T-helper 1 cell treated with Interleukin-12 subunit alpha and Interleukin-12 subunit beta and Interleukin-4 antibody, amounts not matched to agents 30 μg/mL and 1 μg/mL, for 36 hours (primary cell): ENCODE data around the gene TRIP12.
"Not testable (repeated sequence)": the region's sequence is repeated elsewhere in the genome, so short reads cannot be mapped to it uniquely, and the experiment has no call there.

Experiments
- H3K27ac Mint-ChIP-seq: one replicate; pipeline ENCODE4 v1.8.0; 2021; ENCODE audit warnings: mild to moderate bottlenecking, mixed read lengths
- H3K27me3 Mint-ChIP-seq: one replicate; pipeline ENCODE4 v1.8.0; 2021; ENCODE audit warnings: low read depth, mixed read lengths
- H3K36me3 Mint-ChIP-seq: one replicate; pipeline ENCODE4 v1.8.0; 2021; ENCODE audit warnings: low read depth, mixed read lengths
- H3K4me1 Mint-ChIP-seq: one replicate; pipeline ENCODE4 v1.8.0; 2021; ENCODE audit warnings: low read depth, mixed read lengths
- H3K4me3 Mint-ChIP-seq: one replicate; pipeline ENCODE4 v1.8.0; 2021; ENCODE audit warnings: mild to moderate bottlenecking, moderate library complexity, mixed read lengths
- H3K9me3 Mint-ChIP-seq: one replicate; pipeline ENCODE4 v1.8.0; 2021; ENCODE audit warnings: mixed read lengths

TRIP12 gene

DNA sequence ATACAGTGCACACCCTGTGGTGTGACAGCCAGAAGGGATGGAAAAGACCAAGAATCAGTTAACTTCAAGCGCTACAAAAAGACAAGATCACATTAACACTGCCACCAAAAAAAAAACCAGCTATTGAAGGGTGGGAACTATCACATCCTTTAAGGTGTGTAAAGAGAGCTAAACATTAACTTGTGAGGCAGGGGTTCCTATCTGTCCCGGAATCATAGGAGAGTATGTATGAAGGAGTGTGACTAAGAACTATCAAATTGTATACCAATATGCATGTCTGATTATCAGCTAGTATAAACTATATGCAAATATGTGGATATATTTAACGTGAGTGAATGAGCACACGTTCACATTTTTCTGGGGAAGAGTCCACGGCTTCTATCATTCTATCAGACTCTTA lies 119.0 kb downstream of the TRIP12 start:
- peaks cover 42% of the 10 kb centered on the region for H3K36me3 Mint-ChIP-seq
- no peak overlapping the region for H3K4me3 Mint-ChIP-seq
- no peaks in the 10 kb centered on the region for H3K27me3 Mint-ChIP-seq
- H3K27ac Mint-ChIP-seq = no peak overlapping the region
- peaks cover 2% of the 10 kb centered on the region for H3K4me1 Mint-ChIP-seq
- no peaks in the 10 kb centered on the region for H3K9me3 Mint-ChIP-seq

DNA sequence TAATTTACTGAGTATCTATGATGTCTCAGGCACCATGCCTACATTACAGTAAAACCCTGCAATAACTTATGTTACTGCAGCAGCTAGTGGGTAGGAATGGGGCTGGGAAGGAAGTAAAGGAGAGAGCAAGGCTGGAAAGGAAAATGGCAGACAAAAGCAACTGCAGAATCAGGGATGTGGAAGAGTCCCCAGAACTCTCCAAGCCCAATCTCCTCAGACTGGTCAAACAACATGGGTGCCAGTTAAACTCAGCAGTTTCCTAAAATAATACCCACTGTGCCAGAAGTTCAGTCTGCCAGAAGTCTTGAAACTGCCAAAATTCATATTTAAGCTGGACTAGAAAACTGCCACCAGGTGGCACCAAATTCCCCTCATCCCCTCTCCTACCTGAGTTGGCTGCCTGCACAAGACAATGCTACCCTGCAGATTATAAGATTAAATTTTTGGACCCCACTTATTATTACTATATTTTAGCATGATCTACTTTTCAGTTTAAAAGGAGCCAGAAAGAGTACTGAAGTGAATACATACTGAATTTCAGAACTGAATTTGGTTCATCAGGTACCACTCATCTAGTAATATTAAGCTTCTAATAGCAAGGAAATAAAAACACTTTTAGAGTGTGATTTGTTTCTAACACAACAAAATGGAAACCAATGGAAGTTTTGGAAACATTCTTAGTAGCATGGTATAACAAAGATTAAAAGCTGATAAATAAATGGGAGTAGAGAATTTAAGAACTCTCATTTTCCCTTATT lies 120.6 kb downstream of the TRIP12 start:
- Mint-ChIP-seq H3K36me3 (peaks cover 40% of the 10 kb centered on the region), H3K4me3 (no peak overlapping the region), H3K27ac (peak overlapping the region; percentile 36)

DNA sequence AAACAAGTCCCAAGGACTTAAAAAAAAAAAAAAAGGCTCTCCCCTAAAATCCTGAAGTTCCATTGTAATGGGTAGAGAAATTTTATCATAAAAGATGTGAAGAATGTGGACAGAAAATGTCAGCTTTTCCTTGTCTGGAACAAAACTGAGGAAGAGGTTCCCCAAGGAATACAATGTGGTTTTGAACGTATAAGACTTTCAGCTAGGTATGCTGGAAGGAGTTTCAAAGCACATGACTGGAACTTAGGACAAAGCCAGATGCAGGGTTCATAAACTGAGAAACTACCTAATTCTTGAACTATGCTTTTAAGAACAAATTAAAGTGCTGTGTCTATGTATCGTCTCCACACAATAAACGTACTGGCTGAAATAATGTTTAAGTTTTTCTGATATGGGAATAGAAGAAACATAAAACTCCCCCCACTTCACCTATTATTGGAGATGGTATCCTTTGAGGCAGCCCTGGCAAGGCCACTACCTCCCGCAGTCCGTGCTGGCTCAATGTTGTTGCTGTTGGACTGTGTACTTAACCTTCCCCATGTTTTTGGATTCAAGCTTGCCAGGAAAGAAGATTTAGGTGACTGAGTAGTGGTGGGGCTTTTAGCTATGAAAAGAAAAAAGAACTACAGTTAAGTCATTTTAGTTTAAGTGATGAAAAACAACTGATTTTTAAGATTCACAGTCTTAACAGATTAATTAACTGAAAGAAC lies 123.2 kb downstream of the TRIP12 start:
- Mint-ChIP-seq H3K27ac (no peak overlapping the region), H3K4me1 (peaks cover 5% of the 10 kb centered on the region), H3K36me3 (peaks cover 36% of the 10 kb centered on the region), H3K27me3 (no peaks in the 10 kb centered on the region), H3K4me3 (no peak overlapping the region), H3K9me3 (no peaks in the 10 kb centered on the region)

More for the DNA sequence above, 120.6 kb downstream of the TRIP12 start:
- H3K4me1 Mint-ChIP-seq = peaks cover 5% of the 10 kb centered on the region
- H3K27me3 Mint-ChIP-seq = no peaks in the 10 kb centered on the region
- no peaks in the 10 kb centered on the region for H3K9me3 Mint-ChIP-seq

DNA sequence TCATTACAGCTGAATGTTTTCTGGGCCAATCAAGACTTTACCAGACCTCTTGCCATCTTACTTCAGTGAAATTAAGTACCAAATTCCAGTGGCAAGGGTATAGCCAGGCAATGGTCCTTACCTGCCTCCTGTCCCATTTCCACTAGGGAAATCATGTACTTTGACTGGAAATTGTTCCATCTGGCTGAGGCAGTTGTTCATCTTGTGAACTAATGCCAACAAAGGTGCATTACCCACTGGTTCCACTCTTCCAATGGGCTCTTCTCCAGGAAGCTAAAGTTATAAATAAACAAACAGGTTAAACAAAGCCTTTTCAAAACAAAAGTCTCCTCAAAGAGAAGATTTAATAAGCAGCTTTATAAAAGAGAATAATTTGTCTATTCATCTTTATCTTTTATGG lies 126.8 kb downstream of the TRIP12 start:
- Mint-ChIP-seq H3K27ac (no peak overlapping the region), H3K4me3 (no peak overlapping the region), H3K36me3 (peaks cover 42% of the 10 kb centered on the region), H3K27me3 (no peaks in the 10 kb centered on the region), H3K9me3 (no peaks in the 10 kb centered on the region), H3K4me1 (peaks cover 13% of the 10 kb centered on the region)

DNA sequence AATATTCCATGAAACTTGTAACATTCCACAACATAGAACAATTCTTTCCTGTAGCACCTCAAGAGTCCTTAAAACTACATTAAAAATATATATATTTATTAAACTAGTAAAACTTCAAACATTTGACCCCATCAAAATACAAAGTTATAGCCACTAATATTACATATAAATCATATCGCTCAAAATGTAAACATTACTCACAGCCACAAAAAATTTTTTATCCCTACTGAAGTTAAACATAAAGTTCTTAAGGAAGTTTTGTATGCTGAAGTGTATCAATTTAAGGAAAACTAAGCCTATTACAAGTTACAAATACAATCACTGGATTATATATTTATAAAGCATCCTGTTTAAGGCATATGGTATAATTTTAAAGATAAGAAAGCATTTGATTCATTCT lies 127.2 kb downstream of the TRIP12 start:
- H3K4me3 Mint-ChIP-seq = no peak overlapping the region
- H3K27me3 Mint-ChIP-seq = no peaks in the 10 kb centered on the region
- peaks cover 46% of the 10 kb centered on the region for H3K36me3 Mint-ChIP-seq
- H3K4me1 Mint-ChIP-seq = peaks cover 13% of the 10 kb centered on the region
- H3K27ac Mint-ChIP-seq = no peak overlapping the region
- H3K9me3 Mint-ChIP-seq = no peaks in the 10 kb centered on the region

DNA sequence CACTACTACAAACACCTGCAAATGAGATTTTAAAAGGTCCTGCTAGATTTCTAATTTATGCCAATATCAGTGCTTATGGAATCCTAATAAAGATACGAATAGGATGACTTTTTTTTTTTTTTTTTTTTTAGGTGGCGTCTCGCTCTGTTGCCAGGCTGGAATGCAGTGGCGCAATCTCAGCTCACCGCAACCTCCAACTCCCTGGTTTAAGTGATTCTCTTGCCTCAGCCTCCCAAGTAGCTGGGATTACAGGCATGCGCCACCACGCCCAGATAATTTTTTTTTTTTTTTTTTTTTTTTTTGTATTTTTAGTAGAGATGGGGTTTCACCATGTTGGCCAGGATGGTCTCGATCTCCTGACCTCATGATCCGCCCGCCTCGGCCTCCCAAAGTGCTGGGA lies 135.5 kb downstream of the TRIP12 start:
- H3K4me1 Mint-ChIP-seq, H3K27ac Mint-ChIP-seq, H3K9me3 Mint-ChIP-seq, H3K27me3 Mint-ChIP-seq, H3K4me3 Mint-ChIP-seq: not testable (repeated sequence)
- peaks cover 43% of the 10 kb centered on the region for H3K36me3 Mint-ChIP-seq

DNA sequence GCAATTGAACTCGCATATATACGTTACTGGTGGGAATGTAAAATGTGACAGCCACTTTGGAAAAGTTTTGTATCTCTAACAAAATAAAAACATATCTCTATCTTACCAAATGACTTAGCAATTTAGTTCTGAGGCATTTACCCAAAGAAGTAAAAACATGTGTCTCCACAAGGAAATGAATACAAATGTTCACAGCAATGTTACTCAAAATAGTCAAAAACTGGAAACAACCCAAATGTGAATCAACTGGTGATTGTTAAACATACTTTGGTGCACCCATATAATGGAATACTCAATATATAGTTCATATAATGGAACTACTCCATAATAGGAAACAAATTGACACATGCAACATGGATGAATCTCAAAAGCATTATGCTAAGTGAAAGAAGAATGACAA lies 137.0 kb downstream of the TRIP12 start:
- peaks cover 39% of the 10 kb centered on the region for H3K36me3 Mint-ChIP-seq
- no peaks in the 10 kb centered on the region for H3K9me3 Mint-ChIP-seq
- no peaks in the 10 kb centered on the region for H3K27me3 Mint-ChIP-seq
- H3K27ac Mint-ChIP-seq = no peak overlapping the region
- H3K4me1 Mint-ChIP-seq = peaks cover 11% of the 10 kb centered on the region
- no peak overlapping the region for H3K4me3 Mint-ChIP-seq

GRCh38 chr2:229783108-229783721 lies 138.6 kb downstream of the TRIP12 start:
- Mint-ChIP-seq H3K27me3 (no peaks in the 10 kb centered on the region), H3K4me3 (no peak overlapping the region), H3K4me1 (peaks cover 11% of the 10 kb centered on the region), H3K36me3 (peaks cover 31% of the 10 kb centered on the region), H3K9me3 (no peaks in the 10 kb centered on the region), H3K27ac (no peak overlapping the region)

- H3K4me3 Mint-ChIP-seq = no peak overlapping the region
- no peak overlapping the region for H3K27ac Mint-ChIP-seq
- H3K36me3 Mint-ChIP-seq = peaks cover 36% of the 10 kb centered on the region
- no peaks in the 10 kb centered on the region for H3K9me3 Mint-ChIP-seq
- H3K4me1 Mint-ChIP-seq = peaks cover 12% of the 10 kb centered on the region
- H3K27me3 Mint-ChIP-seq = no peaks in the 10 kb centered on the region
Measured at GRCh38 chr2:229780856-229781773, 140.7 kb downstream of the TRIP12 start.

DNA sequence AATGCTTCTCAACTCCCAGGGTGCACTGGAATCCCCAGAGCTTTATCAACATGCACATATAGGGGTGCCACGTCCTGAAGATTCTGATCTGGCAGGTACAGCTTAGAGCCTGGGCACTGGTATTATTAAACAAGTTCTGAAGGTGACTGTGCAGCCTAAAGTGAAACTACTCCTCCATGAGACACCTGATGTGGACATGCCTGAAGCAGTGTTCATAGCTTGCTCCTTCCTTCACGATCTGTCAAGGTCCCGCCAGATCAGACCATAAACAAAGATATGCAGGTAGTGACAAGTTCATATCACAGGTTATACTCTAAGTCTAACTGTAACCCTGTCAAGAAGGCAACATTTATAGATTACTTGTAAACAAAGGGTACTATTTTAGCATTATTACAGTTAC lies 142.2 kb downstream of the TRIP12 start:
- no peaks in the 10 kb centered on the region for H3K9me3 Mint-ChIP-seq
- no peak overlapping the region for H3K27ac Mint-ChIP-seq
- H3K36me3 Mint-ChIP-seq = peaks cover 28% of the 10 kb centered on the region
- H3K4me3 Mint-ChIP-seq = no peak overlapping the region
- no peaks in the 10 kb centered on the region for H3K27me3 Mint-ChIP-seq
- H3K4me1 Mint-ChIP-seq = peaks cover 17% of the 10 kb centered on the region

DNA sequence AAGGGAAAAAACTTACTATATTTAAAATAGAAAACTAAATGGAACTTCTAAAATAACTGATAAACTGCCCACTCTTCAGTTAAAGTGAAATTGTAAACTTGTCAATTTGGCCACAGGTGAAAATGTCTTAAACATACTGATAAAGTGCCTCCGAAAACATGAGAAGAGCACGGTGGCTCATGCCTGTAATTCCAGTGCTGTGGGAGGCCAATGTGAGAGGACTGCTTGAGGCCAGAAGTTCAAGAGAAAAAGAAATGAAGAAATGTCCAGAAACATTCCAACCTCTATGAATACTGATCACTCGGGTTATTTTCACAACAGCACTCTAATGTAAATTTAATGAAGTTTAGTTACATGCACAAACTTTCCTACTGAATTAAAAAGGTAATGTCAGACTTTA lies 144.1 kb downstream of the TRIP12 start:
- H3K27ac Mint-ChIP-seq = no peak overlapping the region
- H3K9me3 Mint-ChIP-seq = no peaks in the 10 kb centered on the region
- no peak overlapping the region for H3K4me3 Mint-ChIP-seq
- H3K27me3 Mint-ChIP-seq = no peaks in the 10 kb centered on the region
- peaks cover 39% of the 10 kb centered on the region for H3K36me3 Mint-ChIP-seq
- H3K4me1 Mint-ChIP-seq = peaks cover 17% of the 10 kb centered on the region

- peaks cover 13% of the 10 kb centered on the region for H3K4me1 Mint-ChIP-seq
- peaks cover 50% of the 10 kb centered on the region for H3K36me3 Mint-ChIP-seq
- no peaks in the 10 kb centered on the region for H3K27me3 Mint-ChIP-seq
- H3K9me3 Mint-ChIP-seq = no peaks in the 10 kb centered on the region
- no peak overlapping the region for H3K27ac Mint-ChIP-seq
- no peak overlapping the region for H3K4me3 Mint-ChIP-seq
Measured at GRCh38 chr2:229775614-229776313, 146.0 kb downstream of the TRIP12 start.

DNA sequence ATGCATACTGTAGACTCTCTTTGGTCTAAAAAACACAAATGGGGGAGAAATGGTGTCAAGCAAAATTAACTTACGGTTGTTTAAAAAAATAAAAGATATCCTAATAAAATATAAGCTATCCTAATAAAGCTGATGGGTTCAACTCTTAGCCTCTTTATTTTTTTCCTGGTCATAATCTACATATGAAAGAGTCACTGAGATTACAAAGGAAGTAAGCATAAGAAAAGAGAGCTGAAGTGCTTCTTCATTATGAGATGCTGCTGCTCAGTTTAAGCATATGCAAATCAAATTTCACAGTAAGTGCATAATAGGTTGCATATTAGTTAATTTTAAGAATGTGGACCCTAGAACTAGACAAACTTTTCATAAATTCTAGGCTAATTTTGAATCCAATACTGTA lies 147.6 kb downstream of the TRIP12 start:
- Mint-ChIP-seq H3K4me1 (peaks cover 9% of the 10 kb centered on the region), H3K9me3 (no peaks in the 10 kb centered on the region), H3K4me3 (no peak overlapping the region), H3K27me3 (no peaks in the 10 kb centered on the region), H3K27ac (no peak overlapping the region), H3K36me3 (peaks cover 51% of the 10 kb centered on the region)

- peaks cover 58% of the 10 kb centered on the region for H3K36me3 Mint-ChIP-seq
- no peak overlapping the region for H3K4me3 Mint-ChIP-seq
- H3K27ac Mint-ChIP-seq = no peak overlapping the region
- H3K27me3 Mint-ChIP-seq = no peaks in the 10 kb centered on the region
- H3K4me1 Mint-ChIP-seq = no peaks in the 10 kb centered on the region
- H3K9me3 Mint-ChIP-seq = no peaks in the 10 kb centered on the region
Measured at GRCh38 chr2:229768235-229768634, 153.6 kb downstream of the TRIP12 start.
